Mesendoderm (in vitro differentiated cells): ENCODE results near the gene LPIN3.
A peak's percentile ranks its signal among the peaks of the same experiment; 100 is the strongest.

ENCODE experiments used
- DNase-seq: peaks from one replicate; pipeline ENCODE4 v3.0.0; 2013
- H2AK5ac ChIP-seq: 2 replicates; pipeline ENCODE4 v1.6.1; 2013; ENCODE audit warnings: low read length, inconsistent platforms
- H2BK120ac ChIP-seq: 2 replicates; pipeline ENCODE4 v1.6.1; 2013; ENCODE audit warnings: low read depth, mild to moderate bottlenecking, low read length, moderate library complexity, mixed read lengths
- H2BK15ac ChIP-seq: replicated peaks from 2 replicates; pipeline ENCODE4 v1.6.1; 2013; ENCODE audit warnings: low read depth, mild to moderate bottlenecking, moderate library complexity
- H2BK5ac ChIP-seq: 2 replicates; pipeline ENCODE4 v1.6.1; 2013; ENCODE audit warnings: low read length, inconsistent platforms
- H3K18ac ChIP-seq: 2 replicates; pipeline ENCODE4 v1.6.1; 2013; ENCODE audit warnings: mild to moderate bottlenecking, low read length, mixed read lengths
- H3K23ac ChIP-seq: one replicate; pipeline ENCODE4 v1.6.1; 2013; ENCODE audit warnings: low read length
- H3K27ac ChIP-seq: 2 replicates; pipeline ENCODE4 v1.5.1; 2013; ENCODE audit warnings: low read depth, mild to moderate bottlenecking, inconsistent platforms, low read length, moderate library complexity
- H3K27me3 ChIP-seq: 2 replicates; pipeline ENCODE4 v1.6.1; 2013; ENCODE audit warnings: low read length, control low read depth, mild to moderate bottlenecking, inconsistent platforms; ENCODE audit not compliant: insufficient read depth, poor library complexity
- H3K36me3 ChIP-seq: 2 replicates; pipeline ENCODE4 v1.6.1; 2013; ENCODE audit warnings: low read length, inconsistent platforms; ENCODE audit not compliant: control insufficient read depth, insufficient read depth
- H3K4ac ChIP-seq: one replicate; pipeline ENCODE4 v1.6.1; 2013; ENCODE audit warnings: low read depth, mild to moderate bottlenecking, low read length, moderate library complexity
- H3K4me1 ChIP-seq: 2 replicates; pipeline ENCODE4 v1.6.1; 2013; ENCODE audit warnings: low read depth, low read length, inconsistent platforms; ENCODE audit not compliant: control insufficient read depth
- H3K4me2 ChIP-seq: 2 replicates; pipeline ENCODE4 v1.6.1; 2013; ENCODE audit warnings: low read length
- H3K4me3 ChIP-seq: 2 replicates; pipeline ENCODE4 v1.5.1; 2013; ENCODE audit warnings: mild to moderate bottlenecking, low read length
- H3K56ac ChIP-seq: one replicate; pipeline ENCODE4 v1.6.1; 2013; ENCODE audit warnings: low read length
- H3K79me1 ChIP-seq: 2 replicates; pipeline ENCODE4 v1.6.1; 2013; ENCODE audit warnings: low read length, inconsistent platforms
- H3K79me2 ChIP-seq: 2 replicates; pipeline ENCODE4 v1.6.1; 2013; ENCODE audit warnings: mild to moderate bottlenecking, low read length; ENCODE audit not compliant: control insufficient read depth, insufficient read depth
- H3K9ac ChIP-seq: 2 replicates; pipeline ENCODE4 v1.6.1; 2013; ENCODE audit warnings: low read length, inconsistent platforms
- H4K5ac ChIP-seq: one replicate; pipeline ENCODE4 v1.6.1; 2013; ENCODE audit warnings: low read length
- H4K8ac ChIP-seq: one replicate; pipeline ENCODE4 v1.6.1; 2013; ENCODE audit warnings: low read depth, mild to moderate bottlenecking, control low read depth, low read length, moderate library complexity
- WGBS: extraction: QIAGEN DNeasy Blood & Tissue Kit; methylation state at CpG from one replicate; pipeline ENCODE4 v1.1.7; 2013; ENCODE audit warnings: low lambda C conversion rate, missing lambda C conversion rate; ENCODE audit not compliant: insufficient coverage; ENCODE audit errors: extremely low coverage; 5-methylcytosine and 5-hydroxymethylcytosine counted together

The LPIN3 gene

GRCh38 chr20:41367956-41368355 lies 27.3 kb downstream of the LPIN3 start:
- H3K79me1 ChIP-seq, result no peaks in the 10 kb centered on the region
- H3K4me2 ChIP-seq, result no peak overlapping the region
- peaks cover 10% of the 10 kb centered on the region for H3K27me3 ChIP-seq
- DNase-seq, result no peak
- H3K4me1 ChIP-seq, result no peaks in the 10 kb centered on the region
- H3K23ac ChIP-seq, result no peak overlapping the region
- no peak overlapping the region for H4K5ac ChIP-seq
- H3K79me2 ChIP-seq, result no peaks in the 10 kb centered on the region
- H4K8ac ChIP-seq, result no peak overlapping the region
- H3K4me3 ChIP-seq, result no peak overlapping the region
- H2BK120ac ChIP-seq, result no peak overlapping the region
- no peak overlapping the region for H3K27ac ChIP-seq
- WGBS, result no CpG with 5 or more reads among the region's 3 CpGs
- no peak overlapping the region for H3K56ac ChIP-seq
- H3K36me3 ChIP-seq, result no peaks in the 10 kb centered on the region
- no peak overlapping the region for H3K18ac ChIP-seq
- no peak overlapping the region for H2BK15ac ChIP-seq
- H2BK5ac ChIP-seq, result no peak overlapping the region
- no peak overlapping the region for H2AK5ac ChIP-seq
- H3K4ac ChIP-seq, result no peak overlapping the region
- H3K9ac ChIP-seq, result no peak overlapping the region

DNA sequence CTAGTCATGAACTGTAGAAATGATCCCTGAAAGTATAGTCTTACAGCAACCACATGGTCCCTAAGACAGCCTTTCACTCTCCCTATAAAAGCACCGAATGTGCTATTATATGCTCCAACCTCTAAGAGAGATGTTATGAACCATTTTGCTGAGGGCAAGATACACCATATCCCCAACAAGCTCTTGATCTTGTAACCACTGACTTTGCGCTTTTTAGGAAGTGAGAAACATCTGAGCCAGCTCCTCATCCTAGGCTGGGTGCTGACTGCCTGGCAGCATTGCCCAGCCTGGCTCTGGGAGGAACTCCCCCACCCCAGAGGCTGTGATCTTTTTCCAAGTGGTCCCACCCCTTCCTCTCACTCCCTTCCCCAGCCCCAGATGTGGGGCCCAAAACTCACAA lies 29.1 kb downstream of the LPIN3 start:
- H3K27ac ChIP-seq, result no peak overlapping the region
- no peak overlapping the region for H3K4me2 ChIP-seq
- H3K23ac ChIP-seq, result no peak overlapping the region
- no peaks in the 10 kb centered on the region for H3K36me3 ChIP-seq
- peaks cover 10% of the 10 kb centered on the region for H3K27me3 ChIP-seq
- no peak overlapping the region for H2BK5ac ChIP-seq
- H3K9ac ChIP-seq, result no peak overlapping the region
- WGBS, result no CpG with 5 or more reads among the region's 2 CpGs
- no peaks in the 10 kb centered on the region for H3K79me2 ChIP-seq
- no peak for DNase-seq
- no peak overlapping the region for H4K8ac ChIP-seq
- no peak overlapping the region for H2BK120ac ChIP-seq
- H3K4me3 ChIP-seq, result no peak overlapping the region
- no peak overlapping the region for H3K4ac ChIP-seq
- no peaks in the 10 kb centered on the region for H3K4me1 ChIP-seq
- no peak overlapping the region for H3K56ac ChIP-seq
- H3K79me1 ChIP-seq, result no peaks in the 10 kb centered on the region
- no peak overlapping the region for H4K5ac ChIP-seq
- no peak overlapping the region for H2AK5ac ChIP-seq
- no peak overlapping the region for H2BK15ac ChIP-seq
- H3K18ac ChIP-seq, result no peak overlapping the region

GRCh38 chr20:41370176-41370575 lies 29.6 kb downstream of the LPIN3 start:
- no peak overlapping the region for H3K56ac ChIP-seq
- peaks cover 10% of the 10 kb centered on the region for H3K27me3 ChIP-seq
- no peak overlapping the region for H3K4me3 ChIP-seq
- no peak overlapping the region for H3K9ac ChIP-seq
- H2BK15ac ChIP-seq, result no peak overlapping the region
- H4K5ac ChIP-seq, result no peak overlapping the region
- H3K36me3 ChIP-seq, result no peaks in the 10 kb centered on the region
- WGBS, result no CpG with 5 or more reads among the region's 5 CpGs
- H3K79me2 ChIP-seq, result no peaks in the 10 kb centered on the region
- H4K8ac ChIP-seq, result no peak overlapping the region
- no peak overlapping the region for H3K23ac ChIP-seq
- no peak overlapping the region for H3K27ac ChIP-seq
- no peak overlapping the region for H3K18ac ChIP-seq
- H2AK5ac ChIP-seq, result no peak overlapping the region
- H3K4me1 ChIP-seq, result no peaks in the 10 kb centered on the region
- H3K4me2 ChIP-seq, result no peak overlapping the region
- no peaks in the 10 kb centered on the region for H3K79me1 ChIP-seq
- no peak overlapping the region for H2BK120ac ChIP-seq
- no peak overlapping the region for H2BK5ac ChIP-seq
- H3K4ac ChIP-seq, result no peak overlapping the region
- no peak for DNase-seq

DNA sequence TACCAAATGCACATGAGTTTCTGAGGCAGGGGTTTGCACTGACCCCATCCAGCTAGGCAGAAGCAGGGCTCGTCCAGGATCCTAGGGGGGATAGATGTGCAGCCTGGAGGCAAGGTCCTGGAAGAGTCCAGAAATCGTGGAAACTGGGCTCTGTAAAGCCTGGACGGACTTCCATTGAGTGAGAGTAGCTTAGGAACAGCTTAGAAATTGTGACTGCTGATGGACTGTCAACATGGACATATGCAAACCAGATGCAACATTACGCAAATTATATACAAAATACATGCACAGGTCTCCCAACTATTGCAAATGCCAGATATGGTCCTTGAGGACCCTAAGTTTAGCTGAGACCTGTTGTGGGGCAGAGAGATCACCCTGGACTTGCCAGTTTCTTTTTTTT lies 30.8 kb downstream of the LPIN3 start:
- Histone ChIP-seq H3K4ac (no peak overlapping the region), H3K9ac (no peak overlapping the region), H3K4me3 (no peak overlapping the region), H3K79me1 (no peaks in the 10 kb centered on the region), H2AK5ac (no peak overlapping the region), H3K56ac (no peak overlapping the region), H3K23ac (no peak overlapping the region), H2BK5ac (no peak overlapping the region), H3K18ac (no peak overlapping the region), H3K4me2 (no peak overlapping the region), H2BK120ac (no peak overlapping the region), H3K4me1 (no peaks in the 10 kb centered on the region), H3K27me3 (no peaks in the 10 kb centered on the region), H2BK15ac (no peak overlapping the region), H3K79me2 (no peaks in the 10 kb centered on the region), H4K8ac (no peak overlapping the region), H4K5ac (no peak overlapping the region), H3K27ac (no peak overlapping the region), H3K36me3 (no peaks in the 10 kb centered on the region)
- peak; percentile 46 for DNase-seq
- WGBS, result no CpG with 5 or more reads among the region's 4 CpGs

DNA sequence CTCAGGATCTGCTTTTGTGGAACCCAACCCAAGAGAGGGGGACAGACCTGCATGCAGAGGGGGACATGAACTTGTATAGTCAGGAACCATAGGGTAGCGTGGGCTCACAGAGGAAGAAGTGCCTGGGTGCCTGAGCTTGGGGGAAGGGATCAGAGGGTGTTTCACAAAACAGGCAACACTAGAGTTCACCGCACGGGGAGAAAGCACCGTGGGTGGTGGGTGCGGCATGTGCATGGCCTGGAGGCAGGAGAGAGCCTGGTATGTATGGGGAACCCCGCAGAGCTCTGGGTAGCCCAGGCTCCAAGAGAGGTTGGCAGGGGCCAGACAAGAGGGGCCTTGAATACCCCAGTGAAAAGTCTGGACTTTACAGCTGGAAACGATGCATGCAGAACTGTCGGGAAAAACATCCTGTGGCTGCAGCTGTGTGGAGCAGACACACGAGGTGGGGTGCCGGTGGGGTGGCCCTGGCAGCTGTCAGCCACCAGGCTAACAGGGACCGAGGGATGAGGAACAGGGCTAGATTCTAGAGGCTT lies 32.7 kb downstream of the LPIN3 start:
- Histone ChIP-seq H2BK120ac (no peak overlapping the region), H4K8ac (no peak overlapping the region), H2BK5ac (no peak overlapping the region), H3K18ac (no peak overlapping the region), H3K27ac (no peak overlapping the region), H3K4me2 (no peak overlapping the region), H3K4ac (no peak overlapping the region), H3K79me1 (no peaks in the 10 kb centered on the region), H3K23ac (no peak overlapping the region), H3K4me3 (no peak overlapping the region), H3K9ac (no peak overlapping the region), H2AK5ac (no peak overlapping the region), H3K79me2 (no peaks in the 10 kb centered on the region), H3K27me3 (no peaks in the 10 kb centered on the region), H3K4me1 (no peaks in the 10 kb centered on the region), H3K56ac (no peak overlapping the region), H2BK15ac (no peak overlapping the region), H3K36me3 (no peaks in the 10 kb centered on the region), H4K5ac (no peak overlapping the region)
- no peak for DNase-seq
- no CpG with 5 or more reads among the region's 11 CpGs for WGBS
